ENCODE results near the gene CEP72. TPM values are rescaled to one million over a fixed set of nuclear protein-coding genes. Genes with fewer than 3 reads are reported as not detected.

The CEP72 gene
- total and polyA plus RNA-seq, 7 donors, result 0.36 to 7.1 (median 1.6) TPM

GRCh38 chr5:661891-662750, 50.0 kb downstream of the CEP72 start:
- TF ChIP-seq, protein P1, sequence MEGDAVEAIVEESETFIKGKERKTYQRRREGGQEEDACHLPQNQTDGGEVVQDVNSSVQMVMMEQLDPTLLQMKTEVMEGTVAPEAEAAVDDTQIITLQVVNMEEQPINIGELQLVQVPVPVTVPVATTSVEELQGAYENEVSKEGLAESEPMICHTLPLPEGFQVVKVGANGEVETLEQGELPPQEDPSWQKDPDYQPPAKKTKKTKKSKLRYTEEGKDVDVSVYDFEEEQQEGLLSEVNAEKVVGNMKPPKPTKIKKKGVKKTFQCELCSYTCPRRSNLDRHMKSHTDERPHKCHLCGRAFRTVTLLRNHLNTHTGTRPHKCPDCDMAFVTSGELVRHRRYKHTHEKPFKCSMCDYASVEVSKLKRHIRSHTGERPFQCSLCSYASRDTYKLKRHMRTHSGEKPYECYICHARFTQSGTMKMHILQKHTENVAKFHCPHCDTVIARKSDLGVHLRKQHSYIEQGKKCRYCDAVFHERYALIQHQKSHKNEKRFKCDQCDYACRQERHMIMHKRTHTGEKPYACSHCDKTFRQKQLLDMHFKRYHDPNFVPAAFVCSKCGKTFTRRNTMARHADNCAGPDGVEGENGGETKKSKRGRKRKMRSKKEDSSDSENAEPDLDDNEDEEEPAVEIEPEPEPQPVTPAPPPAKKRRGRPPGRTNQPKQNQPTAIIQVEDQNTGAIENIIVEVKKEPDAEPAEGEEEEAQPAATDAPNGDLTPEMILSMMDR (IDR thresholded peaks at IDR 0.05), result no peak
- TF ChIP-seq POLR2A (IDR thresholded peaks at IDR 0.05) (no peak), EP300 (IDR thresholded peaks at IDR 0.05) (no peak), POLR2AphosphoS5 (IDR thresholded peaks at IDR 0.05) (no peak)
- Histone ChIP-seq H3K4me3 (no peak overlapping the region), H3K27me3 (no peaks in the 10 kb centered on the region), H3K27ac (no peak overlapping the region), H3K4me1 (no peaks in the 10 kb centered on the region), H3K36me3 (peaks cover 21 to 65% (median 29%) of the 10 kb centered on the region in 4 donors), H3K9me3 (no peaks in the 10 kb centered on the region)
- intact Hi-C loops (cut with DNase I), result no loop called here
- WGBS, 2 donors, result 97% methylated on average over 53 of the region's 53 CpGs
- no peak for DNase-seq

GRCh38 chr5:662751-663435, 50.8 kb downstream of the CEP72 start:
- peaks cover 21 to 65% (median 29%) of the 10 kb centered on the region in 4 donors for H3K36me3 ChIP-seq

GRCh38 chr5:663436-664342, 51.5 kb downstream of the CEP72 start:
- 27 to 84% methylated on average over 38 of the region's 38 CpGs for WGBS, 2 donors
- peak; percentile 57 for DNase-seq
- intact Hi-C loops (cut with DNase I), result no loop called here
- Histone ChIP-seq H3K27ac (no peak overlapping the region), H3K9me3 (no peaks in the 10 kb centered on the region), H3K27me3 (no peaks in the 10 kb centered on the region), H3K36me3 (peaks cover 21 to 65% (median 29%) of the 10 kb centered on the region in 4 donors), H3K4me1 (peaks cover 0 to 5% (median 2%) of the 10 kb centered on the region in 4 donors), H3K4me3 (no peak overlapping the region)
- TF ChIP-seq, protein P1 (IDR thresholded peaks at IDR 0.05), result peak in 1 of 4 experiments; percentile 8
- no peak for TF ChIP-seq POLR2AphosphoS5 (IDR thresholded peaks at IDR 0.05)

More at GRCh38 chr5:662751-663435, 50.8 kb downstream of the CEP72 start:
- H3K27ac ChIP-seq, result no peak overlapping the region
- WGBS, 2 donors, result 97 to 98% methylated on average over 56 of the region's 56 CpGs
- intact Hi-C loops (cut with DNase I), result no loop called here
- no peak for TF ChIP-seq EP300 (IDR thresholded peaks at IDR 0.05)
- TF ChIP-seq POLR2A (IDR thresholded peaks at IDR 0.05), result no peak
- no peaks in the 10 kb centered on the region for H3K9me3 ChIP-seq
- H3K4me1 ChIP-seq, result no peaks in the 10 kb centered on the region
- DNase-seq, result no peak
- no peaks in the 10 kb centered on the region for H3K27me3 ChIP-seq
- no peak overlapping the region for H3K4me3 ChIP-seq

DNA sequence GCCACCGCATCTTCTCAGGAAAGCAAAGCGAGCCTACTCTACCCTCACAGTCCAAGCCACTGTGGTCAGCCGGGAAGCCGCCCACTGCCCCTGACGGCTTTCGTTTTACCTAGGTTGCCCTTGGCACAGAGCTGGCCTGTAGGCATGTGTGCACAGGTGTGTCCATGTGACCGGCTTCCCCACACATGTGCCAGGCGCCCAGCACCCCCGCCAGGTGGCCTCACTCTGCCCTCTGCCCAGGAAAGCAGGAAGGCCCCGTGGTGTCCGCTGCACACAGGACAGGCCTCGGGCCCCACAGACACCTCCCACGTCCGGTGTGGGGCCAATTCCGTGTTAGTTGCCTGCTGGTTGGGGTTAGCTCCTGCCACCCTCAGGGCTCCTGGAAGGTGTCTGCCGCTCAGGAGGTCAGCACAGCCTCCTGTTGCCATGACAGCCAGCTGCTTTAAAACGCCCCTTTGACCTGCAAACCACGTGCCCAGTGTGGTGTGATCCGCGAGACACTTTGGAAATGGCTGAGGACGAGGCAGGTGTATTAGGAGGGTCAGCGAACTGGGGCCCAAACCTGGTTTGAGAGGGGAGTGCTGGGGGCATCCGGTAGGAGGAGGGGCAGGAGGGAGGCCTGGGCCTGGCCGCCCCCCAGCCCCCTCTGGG, 52.3 kb downstream of the CEP72 start:
- no peak overlapping the region for H3K27ac ChIP-seq
- no peaks in the 10 kb centered on the region for H3K27me3 ChIP-seq
- H3K9me3 ChIP-seq, result no peaks in the 10 kb centered on the region
- no peak overlapping the region for H3K4me3 ChIP-seq
- TF ChIP-seq POLR2A (IDR thresholded peaks at IDR 0.05) (no peak), EP300 (IDR thresholded peaks at IDR 0.05) (no peak), POLR2AphosphoS5 (IDR thresholded peaks at IDR 0.05) (no peak)
- TF ChIP-seq, protein P1 (IDR thresholded peaks at IDR 0.05), result no peak
- intact Hi-C loops (cut with DNase I), result no loop called here
- peaks cover 0 to 12% (median 8%) of the 10 kb centered on the region in 4 donors for H3K4me1 ChIP-seq
- DNase-seq, result peak; percentile 60
- WGBS, 2 donors, result 30 to 82% methylated on average over 24 of the region's 24 CpGs
- peaks cover 20 to 58% (median 29%) of the 10 kb centered on the region in 4 donors for H3K36me3 ChIP-seq
